Measurements from ENCODE around the gene TFR2.

Gene TFR2

GRCh38 chr7:100584683-100585510 is 56.5 kb downstream of the TFR2 start:
- DNase-seq, result no peak

- DNase-seq, result no peak
Observed at GRCh38 chr7:100584054-100584682, 57.2 kb downstream of the TFR2 start.

GRCh38 chr7:100583132-100584053 is 58.0 kb downstream of the TFR2 start:
- DNase-seq, result peak; percentile 58

- DNase-seq, result no peak
Observed at GRCh38 chr7:100582650-100583049, 58.7 kb downstream of the TFR2 start.

- no peak for DNase-seq
Observed at GRCh38 chr7:100582041-100582579, 59.2 kb downstream of the TFR2 start.

- DNase-seq, result no peak
Observed at GRCh38 chr7:100580466-100581283, 60.7 kb downstream of the TFR2 start.

- DNase-seq, result no peak
Observed at GRCh38 chr7:100578246-100579183, 62.8 kb downstream of the TFR2 start.

GRCh38 chr7:100577507-100577906 is 63.8 kb downstream of the TFR2 start:
- DNase-seq, result no peak

GRCh38 chr7:100577103-100577502 is 64.2 kb downstream of the TFR2 start:
- DNase-seq, result no peak

GRCh38 chr7:100576384-100576993 is 64.9 kb downstream of the TFR2 start:
- DNase-seq, result no peak

- DNase-seq, result no peak
Observed at GRCh38 chr7:100575746-100576383, 65.5 kb downstream of the TFR2 start.

- no peak for DNase-seq
Observed at GRCh38 chr7:100575206-100575631, 66.1 kb downstream of the TFR2 start.

GRCh38 chr7:100574362-100575205 is 66.8 kb downstream of the TFR2 start:
- no peak for DNase-seq

GRCh38 chr7:100573691-100574361 is 67.5 kb downstream of the TFR2 start, which contains the start of gene SAP25:
TSS of gene SAP25 (minus strand) at chr7:100573900. CDS start at chr7:100573742, 158 bp downstream.
- DNase-seq, result no peak

- DNase-seq, result no peak
Observed at GRCh38 chr7:100572949-100573675, 68.2 kb downstream of the TFR2 start.

- DNase-seq, result no peak
Observed at GRCh38 chr7:100572281-100572948, 68.9 kb downstream of the TFR2 start.

GRCh38 chr7:100571829-100572116 is 69.6 kb downstream of the TFR2 start:
- no peak for DNase-seq

Measured in activated naive CD4-positive, alpha-beta T cell treated with anti-CD3 and anti-CD28 coated beads, Interleukin-2, amount 50 U/mL, for 16 hours (primary cell).